ENCODE measurements around the gene ANO9. TPM values are rescaled to one million over a fixed set of nuclear protein-coding genes. Genes with fewer than 3 reads are reported as not detected.

ANO9 gene
- total RNA-seq, 4 donors from 2014 or later, result 0.79 to 3.6 (median 3.1) TPM

- DNase-seq (ENCODE audit: low spot score) (no peak), ATAC-seq (ENCODE audit: low FRiP score) (peak; percentile 33)
- TF ChIP-seq CTCF (IDR thresholded peaks at IDR 0.05), result no peak
Observed at GRCh38 chr11:368414-369335, 73.1 kb downstream of the ANO9 start.

DNA sequence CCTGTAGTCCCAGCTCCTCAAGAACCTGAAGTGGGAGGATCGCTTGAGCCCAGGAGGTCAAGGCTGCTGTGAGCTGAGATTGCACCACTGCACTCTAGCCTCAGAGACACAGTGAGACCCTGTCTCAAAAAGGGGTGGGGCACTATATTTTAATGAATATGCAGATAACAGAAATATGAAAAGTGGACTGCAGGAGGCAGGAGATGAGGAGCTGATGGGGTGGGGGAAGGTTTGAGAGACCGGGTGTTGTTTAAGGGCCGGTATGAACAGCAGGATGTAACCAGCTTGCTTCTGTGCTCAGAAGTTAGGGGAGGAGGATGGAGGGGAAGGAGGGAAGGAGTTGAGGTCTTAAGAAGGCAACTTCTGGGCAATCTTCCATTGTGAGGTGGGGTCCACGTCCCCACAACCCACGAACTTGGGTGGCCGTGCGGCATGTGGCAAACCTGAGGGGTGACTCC lies 73.8 kb downstream of the ANO9 start:
- no peak for ATAC-seq (ENCODE audit: low FRiP score)
- DNase-seq (ENCODE audit: low spot score), result no peak
- TF ChIP-seq CTCF (IDR thresholded peaks at IDR 0.05), result no peak

Small RNA genes within 50 kb of the gene (small RNA-seq; reads per million reads assigned to genes)
- gene RN7SL838P, result not detected

Other genes with a start within 250 kb of the ANO9 start
- gene SCGB1C1, start 248.9 kb downstream of the ANO9 start, total RNA-seq, result not detected
- 10 to 100 TPM; 18.4 to 29.1 (median 26.8) TPM for gene BET1L, start 234.6 kb downstream of the ANO9 start, total RNA-seq
- 100 to 1,000 TPM in 1 of 4 donors, 10 to 100 TPM in 3; 60.6 to 104 (median 77.6) TPM for gene RIC8A, start 234.3 kb downstream of the ANO9 start, total RNA-seq
- gene SIRT3, start 205.7 kb downstream of the ANO9 start, total RNA-seq, result 10 to 100 TPM in 3 of 4 donors, 1 to 10 TPM in 1; 6.8 to 19.2 (median 12.2) TPM
- 100 to 1,000 TPM in 1 of 4 donors, 10 to 100 TPM in 3; 69.6 to 124 (median 78.2) TPM for gene PSMD13, start 205.0 kb downstream of the ANO9 start, total RNA-seq
- gene NLRP6, start 163.6 kb downstream of the ANO9 start, total RNA-seq, result 10 to 100 TPM in 1 of 4 donors, 1 to 10 TPM in 2, under 1 TPM in 1; 0.84 to 11.8 (median 3.8) TPM
- 10 to 100 TPM; 10.9 to 53.6 (median 19.8) TPM for gene PGGHG, start 152.9 kb downstream of the ANO9 start, total RNA-seq
- gene IFITM5, start 142.5 kb downstream of the ANO9 start, total RNA-seq, result not detected
- gene IFITM2, start 134.2 kb downstream of the ANO9 start, total RNA-seq, result 100 to 1,000 TPM; 266 to 442 (median 382) TPM
- gene IFITM1, start 128.0 kb downstream of the ANO9 start, total RNA-seq, result 100 to 1,000 TPM; 224 to 389 (median 247) TPM
- 100 to 1,000 TPM; 340 to 466 (median 398) TPM for gene IFITM3, start 121.2 kb downstream of the ANO9 start, total RNA-seq
- 1 to 10 TPM; 1.4 to 4.1 (median 2.5) TPM for gene B4GALNT4, start 72.5 kb downstream of the ANO9 start, total RNA-seq
- under 1 TPM in 3 of 4 donors, not detected in 1; 0.09 to 0.96 (median 0.95) TPM for gene PKP3, start 47.8 kb downstream of the ANO9 start, total RNA-seq
- 10 to 100 TPM; 17.6 to 42.1 (median 31.0) TPM for gene SIGIRR, start 27.0 kb downstream of the ANO9 start, total RNA-seq
- 10 to 100 TPM; 33.0 to 45.2 (median 39.0) TPM for gene PTDSS2, start 8.3 kb upstream of the ANO9 start, total RNA-seq
- gene RNH1, start 65.2 kb upstream of the ANO9 start, total RNA-seq, result 100 to 1,000 TPM; 218 to 259 (median 230) TPM
- gene HRAS, start 93.6 kb upstream of the ANO9 start, total RNA-seq, result 10 to 100 TPM; 30.1 to 44.9 (median 35.0) TPM
- gene LRRC56, start 95.5 kb upstream of the ANO9 start, total RNA-seq, result under 1 TPM in 3 of 4 donors, not detected in 1; 0.24 to 0.38 (median 0.32) TPM
- 1 to 10 TPM in 3 of 4 donors, under 1 TPM in 1; 0.95 to 5.5 (median 1.7) TPM for gene LMNTD2, start 118.7 kb upstream of the ANO9 start, total RNA-seq
- 10 to 100 TPM in 3 of 4 donors, 1 to 10 TPM in 1; 9.1 to 31.8 (median 13.4) TPM for gene RASSF7, start 119.0 kb upstream of the ANO9 start, total RNA-seq
- gene PHRF1, start 134.5 kb upstream of the ANO9 start, total RNA-seq, result 10 to 100 TPM; 14.7 to 34.9 (median 22.4) TPM
- gene IRF7, start 173.9 kb upstream of the ANO9 start, total RNA-seq, result 10 to 100 TPM; 15.4 to 56.8 (median 35.6) TPM
- not detected for gene CDHR5, start 182.9 kb upstream of the ANO9 start, total RNA-seq
- gene SCT, start 185.2 kb upstream of the ANO9 start, total RNA-seq, result not detected
- under 1 TPM in 1 of 4 donors, not detected in 3; 0.50 TPM for gene DRD4, start 195.3 kb upstream of the ANO9 start, total RNA-seq